Measurements from ENCODE around the gene PCCB.
A peak's percentile ranks its signal among the peaks of the same experiment; 100 is the strongest.
"Not testable (repeated sequence)": the region's sequence is repeated elsewhere in the genome, so short reads cannot be mapped to it uniquely, and the experiment has no call there.

The PCCB gene

DNA sequence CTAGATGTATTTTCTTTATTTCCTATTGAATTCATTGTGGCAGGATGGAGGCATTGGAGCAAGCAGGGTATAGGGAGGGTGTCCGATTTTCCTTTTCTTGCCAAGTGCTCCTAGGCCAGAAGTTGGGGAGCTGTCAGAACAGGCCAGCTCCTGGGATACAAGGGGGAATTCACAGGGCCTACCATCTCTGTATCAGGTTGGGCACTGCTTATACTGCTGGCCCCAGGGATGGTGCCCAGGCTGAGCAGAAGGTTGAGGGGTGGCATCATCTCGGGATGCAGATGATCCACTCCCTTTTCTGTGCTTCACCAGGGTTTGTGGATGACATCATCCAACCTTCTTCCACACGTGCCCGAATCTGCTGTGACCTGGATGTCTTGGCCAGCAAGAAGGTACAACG, 79.5 kb downstream of the PCCB start:
- DNase-seq (ENCODE audit: low read depth): no peak

DNA sequence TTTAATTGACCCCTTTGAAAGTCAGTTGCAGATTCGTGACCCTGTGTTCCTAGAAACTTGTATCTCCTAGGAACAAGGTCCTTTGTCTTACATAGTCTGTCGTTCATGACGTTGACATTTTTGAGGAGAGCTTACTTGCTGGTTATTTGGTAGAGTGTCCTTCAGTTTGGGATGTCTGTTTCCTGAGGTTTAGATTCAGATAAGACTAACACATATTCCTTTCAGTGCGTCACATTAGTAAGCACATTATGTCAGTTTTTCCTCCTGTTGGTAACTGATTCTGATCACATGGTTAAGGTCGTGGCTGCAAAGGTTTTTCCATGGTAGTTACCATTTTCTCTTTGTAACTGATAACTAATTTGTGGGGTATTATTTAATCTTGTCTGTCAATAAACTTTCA, 80.8 kb downstream of the PCCB start:
- no peak for DNase-seq (ENCODE audit: low read depth)

DNA sequence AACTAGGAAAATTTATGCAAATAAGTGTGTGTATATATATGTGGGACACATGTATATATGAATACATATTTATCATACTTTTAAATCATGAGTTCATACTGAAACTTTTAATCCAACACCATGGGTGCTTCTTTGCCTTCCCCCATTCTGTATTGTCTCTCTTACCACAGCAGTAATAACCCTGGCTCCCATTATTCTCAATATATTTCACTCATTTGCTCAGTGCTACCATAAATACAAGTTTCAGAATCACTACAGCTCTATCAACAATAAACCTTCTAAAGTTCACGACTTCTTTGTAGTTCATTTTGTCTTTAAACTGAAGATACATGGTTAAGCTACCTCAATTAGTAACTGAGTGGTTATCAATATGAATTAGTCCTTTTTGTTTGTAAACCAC, 82.2 kb downstream of the PCCB start:
- no peak for DNase-seq (ENCODE audit: low read depth)

DNA sequence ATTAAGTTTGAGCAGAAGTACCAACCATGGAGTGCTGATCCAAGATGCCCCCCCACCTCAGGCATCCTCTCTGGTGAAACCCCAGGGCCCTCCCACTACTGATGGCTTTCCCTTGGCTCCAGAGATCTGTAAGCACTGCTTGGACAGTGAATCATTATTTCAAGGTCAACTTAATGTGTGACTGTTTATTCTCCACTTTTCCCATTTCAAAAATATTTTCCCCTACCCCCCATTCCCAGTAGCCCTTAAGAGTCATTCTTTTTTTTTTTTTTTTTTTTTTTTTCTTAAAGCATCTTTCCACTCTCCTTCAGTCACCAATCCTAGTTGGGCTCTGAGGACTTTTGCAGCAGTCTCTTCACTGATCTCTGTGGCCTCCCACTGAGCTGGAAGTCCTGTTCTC, 82.6 kb downstream of the PCCB start:
- DNase-seq (ENCODE audit: low read depth): no peak

DNA sequence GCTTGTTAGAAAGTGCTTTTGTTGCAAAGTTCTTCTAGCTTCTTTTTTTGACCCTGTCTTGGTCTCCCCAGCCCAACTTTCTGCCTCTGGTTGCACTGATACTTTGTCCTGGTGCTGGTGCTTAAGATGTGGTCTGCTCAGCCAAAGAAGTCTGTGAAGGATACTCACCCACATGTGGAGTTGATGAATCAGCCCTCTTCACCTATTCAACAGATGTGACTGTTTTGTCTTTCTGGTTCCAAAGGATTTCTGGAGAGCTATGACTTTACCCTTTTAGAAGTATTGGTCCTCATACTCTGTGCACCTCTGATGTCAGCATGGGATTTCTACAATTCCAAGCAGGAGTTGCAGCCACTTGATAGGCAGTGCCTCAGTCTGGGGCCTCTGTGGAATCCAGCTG, 84.1 kb downstream of the PCCB start:
- no peak for DNase-seq (ENCODE audit: low read depth)

DNA sequence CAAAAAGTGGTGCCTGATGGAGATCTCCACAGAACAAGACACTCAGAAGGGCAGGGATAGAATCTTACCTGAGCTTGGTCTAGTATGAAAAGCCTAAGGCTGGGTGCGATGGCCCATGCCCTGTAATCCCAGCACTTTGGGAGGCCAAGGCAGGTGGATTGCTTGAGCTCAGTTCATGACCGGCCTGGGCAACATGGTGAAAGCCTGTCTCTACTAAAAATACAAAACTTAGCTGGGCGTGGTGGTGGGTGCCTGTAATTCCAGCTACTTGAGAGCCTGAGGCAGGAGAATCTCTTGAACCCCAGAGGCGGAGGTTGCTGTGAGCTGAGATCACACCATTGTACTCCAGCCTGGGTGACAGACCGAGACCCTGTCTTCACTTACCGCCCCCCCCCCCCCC, 84.6 kb downstream of the PCCB start:
- DNase-seq (ENCODE audit: low read depth): not testable (repeated sequence)

DNA sequence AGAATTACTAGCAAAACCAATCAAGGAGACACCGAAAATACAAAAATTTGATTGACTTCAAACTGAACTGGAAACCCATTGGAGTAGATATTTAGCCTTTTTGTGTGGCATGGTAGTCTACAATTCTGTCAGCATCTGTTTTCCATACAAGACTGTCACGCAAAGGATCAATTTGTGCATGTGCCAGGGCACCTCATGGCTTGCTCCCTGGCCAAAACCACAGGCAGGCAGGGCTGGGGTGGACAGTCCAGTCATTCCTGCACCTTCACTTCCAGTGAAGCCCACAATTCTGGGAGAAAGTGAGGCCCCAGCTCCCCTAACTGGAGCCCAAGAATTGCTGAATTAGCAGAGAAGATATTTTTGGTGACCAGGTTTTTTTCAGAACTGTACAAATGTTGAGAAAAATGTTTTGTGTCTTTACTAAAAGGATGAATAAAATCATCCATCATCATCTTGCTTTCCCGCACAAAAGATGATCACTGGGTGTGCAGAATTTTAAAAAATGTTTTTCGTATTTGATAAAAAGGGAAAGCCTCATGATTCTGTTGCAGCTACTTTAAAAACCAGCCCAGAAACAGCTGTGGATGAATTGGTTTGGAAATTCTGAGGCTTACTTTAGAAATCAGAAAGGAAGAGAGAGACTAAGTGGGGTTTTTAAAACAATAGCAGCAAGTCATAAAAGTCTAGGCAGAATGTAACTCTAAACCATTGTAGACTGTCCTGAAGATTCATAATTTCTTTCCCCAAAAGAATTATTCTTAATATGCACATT, 86.4 kb downstream of the PCCB start:
- DNase-seq (ENCODE audit: low read depth): no peak

DNA sequence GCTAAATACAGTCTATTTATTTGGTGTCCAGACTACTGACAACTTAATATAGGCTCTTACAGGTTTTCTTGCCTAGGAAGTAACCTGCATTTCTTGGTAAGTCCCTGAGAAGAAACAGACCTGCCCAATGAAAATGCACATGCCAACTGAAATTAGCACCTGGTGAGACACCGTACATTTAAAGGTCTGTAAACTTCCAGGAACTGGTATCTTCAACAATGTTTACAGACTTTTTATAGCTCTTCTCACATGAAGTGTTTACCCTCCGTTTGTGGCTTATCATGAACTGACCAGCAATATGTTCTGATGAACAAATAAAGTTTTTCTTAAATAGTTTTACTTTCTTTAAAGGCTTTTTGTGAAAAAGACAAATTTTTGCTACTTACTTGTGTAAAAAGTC, 93.3 kb downstream of the PCCB start:
- DNase-seq (ENCODE audit: low read depth): no peak

DNA sequence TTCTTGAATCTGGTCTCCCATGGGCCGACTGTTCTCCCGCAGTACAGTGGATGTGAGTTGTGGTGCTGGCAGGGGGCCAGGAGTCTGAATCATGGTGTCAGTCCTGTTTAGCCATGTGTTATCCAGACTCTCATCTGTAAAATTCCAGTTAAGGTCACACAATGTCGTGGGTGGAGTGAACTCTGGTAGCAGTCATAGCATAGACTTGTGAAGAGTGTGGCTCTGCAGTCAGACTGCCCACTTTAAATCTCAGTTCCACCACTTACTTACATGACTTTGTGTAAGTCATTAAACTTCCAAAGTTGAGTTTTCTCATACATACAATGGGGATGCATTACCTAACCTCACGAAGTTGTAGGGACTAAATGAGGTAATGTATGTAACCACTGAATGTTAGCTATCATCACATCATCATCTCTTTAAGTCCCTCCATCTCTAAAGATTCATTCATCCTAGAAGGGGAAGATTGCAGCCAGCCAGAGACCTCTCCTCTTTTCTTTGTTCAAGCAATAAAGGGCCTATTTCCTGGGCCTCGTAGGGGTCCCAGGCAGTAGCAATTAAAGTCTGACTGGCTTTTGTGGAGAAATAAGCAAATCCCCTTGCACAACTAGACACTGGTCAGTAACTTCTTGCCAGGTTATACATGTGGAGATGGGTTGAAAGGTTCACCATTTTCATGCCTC, 93.9 kb downstream of the PCCB start:
- DNase-seq (ENCODE audit: low read depth): peak; percentile 80

DNA sequence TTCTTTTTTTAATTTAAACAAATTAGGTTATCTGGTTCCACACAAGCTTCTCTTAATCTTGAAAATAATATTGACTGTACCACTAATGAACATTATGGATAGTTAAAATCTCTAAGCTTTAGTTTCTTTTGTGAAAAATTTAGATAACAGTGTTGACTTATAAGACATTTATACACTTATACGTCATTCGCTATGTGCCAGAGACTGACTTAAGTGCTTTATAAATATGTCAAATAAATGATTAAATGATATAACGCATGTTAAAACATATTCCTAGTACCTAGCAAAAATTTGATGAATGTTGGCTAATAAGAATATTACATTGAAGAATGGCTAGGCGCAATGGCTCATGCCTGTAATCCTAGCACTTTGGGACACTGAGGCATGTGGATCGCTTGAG, 96.3 kb downstream of the PCCB start:
- no peak for DNase-seq (ENCODE audit: low read depth)

DNA sequence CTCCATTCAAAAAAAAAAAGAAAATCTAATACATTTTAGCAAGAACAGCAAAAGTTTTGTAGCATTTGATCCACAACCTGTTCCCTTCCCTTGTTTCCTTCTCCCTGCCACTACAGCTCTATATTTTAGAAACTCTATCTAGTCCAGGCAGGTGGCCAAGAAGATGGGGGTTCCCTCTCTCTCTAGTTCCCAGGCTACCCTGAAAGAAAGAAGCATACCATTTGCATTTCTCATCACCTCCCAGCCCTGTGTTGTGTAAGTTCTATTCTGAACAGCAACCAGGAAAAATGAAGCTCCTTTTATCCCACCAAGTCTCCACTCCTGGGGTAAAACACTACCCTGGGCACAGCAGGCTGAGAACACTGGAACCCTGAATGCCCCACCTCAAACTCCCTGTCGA, 100.0 kb downstream of the PCCB start:
- peak; percentile 79 for DNase-seq (ENCODE audit: low read depth)

DNA sequence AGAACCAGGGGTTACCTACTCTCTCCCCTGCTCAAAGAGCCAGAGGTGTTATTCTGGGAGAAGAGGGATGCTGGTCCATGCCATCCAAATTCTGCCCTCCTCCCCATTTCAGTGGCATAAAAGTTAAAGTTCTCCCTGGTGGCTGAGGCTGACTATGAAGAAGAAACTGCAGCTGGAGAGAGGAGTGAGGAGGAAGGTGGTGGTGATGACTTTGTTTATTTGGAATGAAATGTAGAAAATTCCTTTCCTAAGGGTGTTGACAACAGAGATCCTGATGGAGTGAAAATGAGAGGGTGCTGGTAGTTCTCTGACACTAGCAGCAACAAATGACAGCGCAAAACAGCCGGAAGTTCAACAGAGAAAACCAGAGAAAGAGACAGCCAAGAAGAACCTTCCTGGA, 100.4 kb downstream of the PCCB start:
- DNase-seq (ENCODE audit: low read depth): no peak

DNA sequence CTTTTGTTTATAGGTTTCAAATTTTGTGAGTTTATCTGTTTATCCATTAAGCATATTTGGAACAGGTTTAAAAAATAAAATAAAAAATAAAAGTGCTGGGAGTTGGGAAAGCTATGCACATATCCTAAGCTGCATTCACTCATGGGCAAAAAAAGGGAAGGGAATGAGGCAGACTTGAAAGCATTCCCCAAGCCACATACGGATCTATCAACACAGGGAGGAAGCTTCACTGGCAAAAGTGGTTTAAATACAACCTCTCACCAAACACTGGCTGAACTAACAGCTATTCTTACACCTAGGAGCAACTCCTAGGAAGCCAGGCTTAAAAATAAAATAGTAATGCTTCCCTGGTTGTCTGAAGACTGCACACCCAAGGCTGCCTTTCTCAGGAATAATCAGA, 101.2 kb downstream of the PCCB start:
- DNase-seq (ENCODE audit: low read depth): no peak

DNA sequence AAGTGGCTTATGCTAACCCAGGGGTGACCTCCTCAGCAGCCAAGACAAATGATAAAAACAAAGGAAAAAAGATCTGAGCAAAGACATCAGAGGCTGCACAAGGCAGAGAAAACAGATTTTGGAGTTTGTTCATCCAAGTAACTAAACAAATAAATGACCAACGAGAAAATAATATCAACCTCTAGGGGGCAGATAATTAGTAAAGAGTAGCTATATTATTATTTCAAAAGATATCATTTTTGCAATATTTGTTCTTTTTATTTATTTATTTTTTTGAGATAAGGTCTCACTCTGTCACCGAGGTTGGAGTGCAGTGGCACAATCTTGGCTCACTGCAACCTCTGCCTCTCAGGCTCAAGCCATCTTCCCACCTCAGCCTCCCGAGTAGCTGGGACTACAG, 101.8 kb downstream of the PCCB start:
- DNase-seq (ENCODE audit: low read depth): no peak

DNA sequence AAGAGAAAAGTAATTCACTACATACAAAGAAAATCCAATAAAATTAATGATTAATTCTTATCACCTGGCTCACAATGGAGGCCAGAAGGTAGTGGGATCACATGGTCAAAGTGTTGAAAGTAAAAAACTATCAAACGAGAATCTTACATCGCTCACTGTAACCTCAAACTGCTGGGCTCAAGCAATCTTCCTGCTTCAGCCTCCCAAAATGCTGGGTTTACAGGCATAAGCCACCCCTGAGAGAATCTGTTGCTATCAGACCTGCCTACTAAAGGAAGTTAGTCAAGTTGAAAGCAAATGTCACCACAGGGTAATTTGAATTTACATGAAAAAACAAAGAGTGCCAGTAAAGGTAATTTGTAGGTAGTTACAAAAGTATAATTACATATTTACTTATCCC, 103.3 kb downstream of the PCCB start:
- DNase-seq (ENCODE audit: low read depth): no peak

DNA sequence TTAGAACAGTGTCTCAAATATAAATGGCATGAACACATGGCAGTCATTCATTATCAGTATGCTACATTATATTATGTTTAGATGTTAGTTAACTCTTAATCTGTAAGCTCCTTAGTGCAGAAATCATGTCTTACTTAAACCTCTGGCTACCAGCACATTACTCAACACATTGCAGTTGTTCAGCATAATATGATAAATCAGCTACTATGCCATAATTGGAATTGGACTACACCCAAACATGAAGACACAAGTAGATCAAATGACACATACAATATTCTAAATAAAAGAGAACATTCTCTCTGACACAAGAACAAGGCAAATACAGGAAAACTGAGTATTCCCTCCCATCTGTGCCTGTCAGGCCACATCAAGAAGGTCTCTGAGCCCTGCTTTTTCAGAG, 116.1 kb downstream of the PCCB start:
- DNase-seq (ENCODE audit: low read depth): no peak

DNA sequence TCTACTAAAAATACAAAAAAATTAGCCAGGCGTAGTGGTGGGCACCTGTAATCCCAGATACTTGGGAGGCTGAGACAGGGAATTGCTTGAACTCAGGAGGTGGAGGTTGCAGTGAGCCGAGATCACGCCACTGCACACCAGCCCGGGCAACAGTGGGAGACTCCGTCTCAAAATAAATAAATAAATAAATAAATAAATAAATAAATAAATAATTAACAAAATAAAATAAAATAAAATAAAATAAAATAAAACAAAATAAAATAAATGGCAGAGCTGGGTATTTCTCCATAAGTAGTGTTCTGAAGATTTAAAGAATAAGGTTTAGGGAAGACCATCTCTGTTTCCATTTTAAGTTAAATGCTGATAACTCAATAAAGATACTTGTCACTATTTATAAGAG, 125.7 kb downstream of the PCCB start:
- DNase-seq (ENCODE audit: low read depth): not testable (repeated sequence)

DNA sequence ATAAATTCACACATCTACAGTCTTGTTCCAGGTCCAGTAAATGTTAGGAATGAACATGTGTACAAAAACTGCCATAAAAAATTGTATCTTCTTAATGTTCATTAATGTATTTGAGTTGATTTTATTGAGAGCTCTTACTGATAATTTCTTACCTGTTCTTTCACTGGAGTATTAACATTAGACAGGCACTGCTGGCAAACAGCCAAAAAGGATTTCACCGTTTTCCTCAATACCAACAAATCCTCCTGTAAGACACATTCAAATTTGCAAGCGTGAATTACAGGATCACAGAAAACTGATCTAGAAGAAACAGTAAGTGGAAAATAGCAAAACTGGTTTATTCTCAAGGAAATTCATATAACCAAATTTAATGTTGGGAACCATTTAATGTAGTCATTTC, 127.4 kb downstream of the PCCB start:
- no peak for DNase-seq (ENCODE audit: low read depth)

DNA sequence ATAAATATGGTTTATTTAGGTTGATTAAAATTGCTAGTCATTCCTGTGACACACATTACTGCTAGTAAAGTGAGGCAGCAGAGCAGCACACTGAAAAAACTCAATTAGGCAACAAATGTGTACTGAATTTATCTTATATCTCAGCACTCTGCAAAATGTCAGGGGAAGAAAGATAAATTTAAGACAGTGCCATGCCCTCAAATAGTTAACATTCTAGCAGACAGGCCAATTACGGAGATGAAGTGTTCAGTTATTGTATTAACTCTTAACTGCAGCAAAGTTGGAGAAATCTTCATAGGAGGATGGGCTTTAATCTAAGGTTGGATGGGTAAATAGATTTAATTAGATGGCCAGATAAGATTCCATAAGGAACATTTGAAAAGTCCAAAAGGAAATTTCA, 127.9 kb downstream of the PCCB start:
- DNase-seq (ENCODE audit: low read depth): no peak
